SK-N-SH (cell line): ENCODE measurements around the gene CRP.

Experiments used
- MXI1 ChIP-seq: IDR thresholded peaks from 2 replicates; pipeline ENCODE4 v1.6.1; 2012; ENCODE audit warnings: mild to moderate bottlenecking, low read depth, low read length, improper control_type of control experiment
- RFX5 ChIP-seq: IDR thresholded peaks from 2 replicates; pipeline ENCODE4 v1.6.1; 2012; ENCODE audit warnings: mild to moderate bottlenecking, improper control_type of control experiment, low read length
- TAF1 ChIP-seq: IDR thresholded peaks from 2 replicates; pipeline ENCODE4 v1.6.1; 2012; ENCODE audit warnings: low read depth, mild to moderate bottlenecking, low read length, moderate library complexity, borderline replicate concordance
- YY1 ChIP-seq: IDR thresholded peaks from 2 replicates; pipeline ENCODE4 v1.4.0; 2012; ENCODE audit warnings: low read depth, mild to moderate bottlenecking
- TF ChIP-seq, protein P1 (sequence below): fragments of 200-600 bp; sonication (generic); IDR thresholded peaks from 2 replicates; pipeline ENCODE4 v1.6.1; 2017; ENCODE audit warnings: antibody characterized with exemption, mild to moderate bottlenecking, moderate library complexity
- TF ChIP-seq, protein P2 (sequence below): IDR thresholded peaks from 2 replicates; pipeline ENCODE4 v1.4.0; 2012; ENCODE audit warnings: low read depth

- TF ChIP-seq RFX5 (no peak), TAF1 (no peak), MXI1 (no peak), YY1 (no peak)
- TF ChIP-seq, protein P1, sequence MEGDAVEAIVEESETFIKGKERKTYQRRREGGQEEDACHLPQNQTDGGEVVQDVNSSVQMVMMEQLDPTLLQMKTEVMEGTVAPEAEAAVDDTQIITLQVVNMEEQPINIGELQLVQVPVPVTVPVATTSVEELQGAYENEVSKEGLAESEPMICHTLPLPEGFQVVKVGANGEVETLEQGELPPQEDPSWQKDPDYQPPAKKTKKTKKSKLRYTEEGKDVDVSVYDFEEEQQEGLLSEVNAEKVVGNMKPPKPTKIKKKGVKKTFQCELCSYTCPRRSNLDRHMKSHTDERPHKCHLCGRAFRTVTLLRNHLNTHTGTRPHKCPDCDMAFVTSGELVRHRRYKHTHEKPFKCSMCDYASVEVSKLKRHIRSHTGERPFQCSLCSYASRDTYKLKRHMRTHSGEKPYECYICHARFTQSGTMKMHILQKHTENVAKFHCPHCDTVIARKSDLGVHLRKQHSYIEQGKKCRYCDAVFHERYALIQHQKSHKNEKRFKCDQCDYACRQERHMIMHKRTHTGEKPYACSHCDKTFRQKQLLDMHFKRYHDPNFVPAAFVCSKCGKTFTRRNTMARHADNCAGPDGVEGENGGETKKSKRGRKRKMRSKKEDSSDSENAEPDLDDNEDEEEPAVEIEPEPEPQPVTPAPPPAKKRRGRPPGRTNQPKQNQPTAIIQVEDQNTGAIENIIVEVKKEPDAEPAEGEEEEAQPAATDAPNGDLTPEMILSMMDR, result no peak
- TF ChIP-seq, protein P2, sequence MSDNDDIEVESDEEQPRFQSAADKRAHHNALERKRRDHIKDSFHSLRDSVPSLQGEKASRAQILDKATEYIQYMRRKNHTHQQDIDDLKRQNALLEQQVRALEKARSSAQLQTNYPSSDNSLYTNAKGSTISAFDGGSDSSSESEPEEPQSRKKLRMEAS, result no peak
Observed at GRCh38 chr1:159755451-159756007, 41.1 kb upstream of the CRP start.
